Astrocyte (in vitro differentiated cells and primary cell): Measurements from ENCODE around the gene ADCK1. TPM values are rescaled to one million over a fixed set of nuclear protein-coding genes. Genes with fewer than 3 reads are reported as not detected.

Source experiments
- DNase-seq: peaks from one replicate; pipeline ENCODE4 v3.0.0-alpha.2; 2010; ENCODE audit warnings: low read depth
- FAIRE-seq: peaks from 2 replicates; lab custom pipeline; 2011; peaks lifted over from hg19 to GRCh38; lab: Jason Lieb, UNC
- H2AFZ ChIP-seq: 2 replicates; pipeline ENCODE4 v1.6.0; 2012; ENCODE audit warnings: low read depth, low read length, inconsistent platforms
- H3K27ac ChIP-seq: 2 replicates; pipeline ENCODE4 v1.5.1; 2011; ENCODE audit warnings: low read depth, low read length, inconsistent platforms
- H3K27me3 ChIP-seq: 2 replicates; pipeline ENCODE4 v1.6.0; 2011; ENCODE audit warnings: low read length, inconsistent platforms; ENCODE audit not compliant: insufficient read depth
- H3K36me3 ChIP-seq: 2 replicates; pipeline ENCODE4 v1.5.1; 2011; ENCODE audit warnings: low read length, inconsistent platforms; ENCODE audit not compliant: insufficient read depth
- H3K4me1 ChIP-seq: 2 replicates; pipeline ENCODE4 v1.5.1; 2011; ENCODE audit warnings: low read length, inconsistent platforms; ENCODE audit not compliant: insufficient read depth
- H3K4me2 ChIP-seq: 2 replicates; pipeline ENCODE4 v1.6.0; 2012; ENCODE audit warnings: low read length, inconsistent platforms
- H3K4me3 ChIP-seq: 2 replicates; pipeline ENCODE4 v1.5.1; 2011; ENCODE audit warnings: low read depth, mild to moderate bottlenecking, low read length, inconsistent platforms; ENCODE audit not compliant: insufficient read depth
- H3K79me2 ChIP-seq: 2 replicates; pipeline ENCODE4 v1.6.0; 2012; ENCODE audit warnings: mild to moderate bottlenecking, low read length, inconsistent platforms; ENCODE audit not compliant: insufficient read depth
- H3K9ac ChIP-seq: 2 replicates; pipeline ENCODE4 v1.6.0; 2012; ENCODE audit warnings: mild to moderate bottlenecking, low read length, inconsistent platforms
- H3K9me3 ChIP-seq: 2 replicates; pipeline ENCODE4 v1.5.1; 2012; ENCODE audit warnings: low read depth, mild to moderate bottlenecking, low read length, inconsistent platforms; ENCODE audit not compliant: insufficient read depth
- H4K20me1 ChIP-seq: 2 replicates; pipeline ENCODE4 v1.6.0; 2012; ENCODE audit warnings: low read length, inconsistent platforms; ENCODE audit not compliant: insufficient read depth
- H3K27ac Mint-ChIP-seq: one replicate; pipeline ENCODE4 v1.8.0; 2021; ENCODE audit warnings: mild to moderate bottlenecking, mixed read lengths; ENCODE audit not compliant: unreplicated experiment
- H3K27me3 Mint-ChIP-seq: one replicate; pipeline ENCODE4 v1.8.0; 2021; ENCODE audit warnings: low read depth, mixed read lengths; ENCODE audit not compliant: unreplicated experiment
- H3K36me3 Mint-ChIP-seq: one replicate; pipeline ENCODE4 v1.8.0; 2021; ENCODE audit warnings: low read depth, mixed read lengths; ENCODE audit not compliant: unreplicated experiment
- H3K4me1 Mint-ChIP-seq: one replicate; pipeline ENCODE4 v1.8.0; 2021; ENCODE audit warnings: low read depth, mixed read lengths; ENCODE audit not compliant: unreplicated experiment
- H3K4me3 Mint-ChIP-seq: one replicate; pipeline ENCODE4 v1.8.0; 2021; ENCODE audit warnings: mild to moderate bottlenecking, moderate library complexity, mixed read lengths; ENCODE audit not compliant: unreplicated experiment
- H3K9me3 Mint-ChIP-seq: one replicate; pipeline ENCODE4 v1.8.0; 2021; ENCODE audit warnings: mild to moderate bottlenecking, mixed read lengths; ENCODE audit not compliant: unreplicated experiment
- CTCF ChIP-seq: IDR thresholded peaks from 2 replicates; pipeline ENCODE4 v1.5.1; 2011; ENCODE audit warnings: low read depth, mild to moderate bottlenecking, inconsistent platforms, low read length, moderate library complexity; ENCODE audit not compliant: insufficient read depth
- EZH2 ChIP-seq: IDR thresholded peaks from 2 replicates; pipeline ENCODE4 v1.6.1; 2012; ENCODE audit warnings: mild to moderate bottlenecking, low read length, inconsistent platforms; ENCODE audit not compliant: insufficient read depth
- total RNA-seq: library from RNA; stranded (reverse); gene quantifications from 2 replicates; pipeline ENCODE4 v1.2.1, GENCODE V29; 2021

ADCK1 gene
- total RNA-seq, 1 donor from 2014 or later: 5.8 TPM

GRCh38 chr14:77903221-77903620 lies 103.3 kb downstream of the ADCK1 start:
- Histone ChIP-seq H3K36me3 (no peaks in the 10 kb centered on the region), H3K27ac (no peak overlapping the region), H3K79me2 (no peaks in the 10 kb centered on the region), H4K20me1 (no peaks in the 10 kb centered on the region), H3K9me3 (no peaks in the 10 kb centered on the region), H2AFZ (no peak overlapping the region), H3K9ac (no peak overlapping the region), H3K4me2 (no peak overlapping the region), H3K4me1 (no peaks in the 10 kb centered on the region), H3K27me3 (no peaks in the 10 kb centered on the region), H3K4me3 (no peak overlapping the region)
- FAIRE-seq (no peak), DNase-seq (peak; percentile 39)
- Mint-ChIP-seq H3K9me3 (no peaks in the 10 kb centered on the region), H3K36me3 (peaks cover 12% of the 10 kb centered on the region), H3K4me1 (peaks cover 1% of the 10 kb centered on the region), H3K4me3 (no peak overlapping the region), H3K27me3 (no peaks in the 10 kb centered on the region), H3K27ac (no peak overlapping the region)
- no peak for TF ChIP-seq EZH2
- TF ChIP-seq CTCF: no peak

GRCh38 chr14:77903937-77904617 lies 104.2 kb downstream of the ADCK1 start:
- DNase-seq (no peak), FAIRE-seq (no peak)
- no peaks in the 10 kb centered on the region for H3K9me3 Mint-ChIP-seq
- Histone ChIP-seq H3K27me3 (no peaks in the 10 kb centered on the region), H3K79me2 (no peaks in the 10 kb centered on the region), H3K9me3 (no peaks in the 10 kb centered on the region), H4K20me1 (no peaks in the 10 kb centered on the region), H3K4me1 (no peaks in the 10 kb centered on the region), H3K36me3 (no peaks in the 10 kb centered on the region), H3K4me2 (no peak overlapping the region), H3K9ac (no peak overlapping the region), H3K27ac (no peak overlapping the region), H2AFZ (no peak overlapping the region), H3K4me3 (no peak overlapping the region)
- peaks cover 13% of the 10 kb centered on the region for H3K36me3 Mint-ChIP-seq
- H3K4me3 Mint-ChIP-seq: no peak overlapping the region
- TF ChIP-seq EZH2 (no peak), CTCF (no peak)
- no peaks in the 10 kb centered on the region for H3K27me3 Mint-ChIP-seq
- no peak overlapping the region for H3K27ac Mint-ChIP-seq
- peaks cover 1% of the 10 kb centered on the region for H3K4me1 Mint-ChIP-seq

- DNase-seq: no peak
- no peaks in the 10 kb centered on the region for H3K9me3 Mint-ChIP-seq
- Histone ChIP-seq H2AFZ (no peak overlapping the region), H3K4me1 (no peaks in the 10 kb centered on the region), H3K9ac (no peak overlapping the region), H3K4me2 (no peak overlapping the region), H3K79me2 (no peaks in the 10 kb centered on the region), H3K36me3 (no peaks in the 10 kb centered on the region), H3K27ac (no peak overlapping the region), H3K4me3 (no peak overlapping the region), H3K27me3 (no peaks in the 10 kb centered on the region), H3K9me3 (no peaks in the 10 kb centered on the region), H4K20me1 (no peaks in the 10 kb centered on the region)
- no peak for FAIRE-seq
- no peak for TF ChIP-seq EZH2
- no peak for TF ChIP-seq CTCF
- H3K36me3 Mint-ChIP-seq: peaks cover 6% of the 10 kb centered on the region
- H3K4me3 Mint-ChIP-seq: no peak overlapping the region
- no peak overlapping the region for H3K27ac Mint-ChIP-seq
- H3K4me1 Mint-ChIP-seq: no peaks in the 10 kb centered on the region
- no peaks in the 10 kb centered on the region for H3K27me3 Mint-ChIP-seq
These were observed 106.5 kb downstream of the ADCK1 start for GRCh38 chr14:77906446-77906845.
